Erythroblast (primary cell): ENCODE data around the gene MVD.

Experiments
- GATA1 ChIP-seq: IDR thresholded peaks from 2 replicates; pipeline ENCODE4 v1.6.1; 2011; ENCODE audit warnings: low read depth, mild to moderate bottlenecking, control low read depth, low read length, moderate library complexity
- POLR2A ChIP-seq: IDR thresholded peaks from 2 replicates; pipeline ENCODE4 v1.6.1; 2011; ENCODE audit warnings: mild to moderate bottlenecking, low read length

DNA sequence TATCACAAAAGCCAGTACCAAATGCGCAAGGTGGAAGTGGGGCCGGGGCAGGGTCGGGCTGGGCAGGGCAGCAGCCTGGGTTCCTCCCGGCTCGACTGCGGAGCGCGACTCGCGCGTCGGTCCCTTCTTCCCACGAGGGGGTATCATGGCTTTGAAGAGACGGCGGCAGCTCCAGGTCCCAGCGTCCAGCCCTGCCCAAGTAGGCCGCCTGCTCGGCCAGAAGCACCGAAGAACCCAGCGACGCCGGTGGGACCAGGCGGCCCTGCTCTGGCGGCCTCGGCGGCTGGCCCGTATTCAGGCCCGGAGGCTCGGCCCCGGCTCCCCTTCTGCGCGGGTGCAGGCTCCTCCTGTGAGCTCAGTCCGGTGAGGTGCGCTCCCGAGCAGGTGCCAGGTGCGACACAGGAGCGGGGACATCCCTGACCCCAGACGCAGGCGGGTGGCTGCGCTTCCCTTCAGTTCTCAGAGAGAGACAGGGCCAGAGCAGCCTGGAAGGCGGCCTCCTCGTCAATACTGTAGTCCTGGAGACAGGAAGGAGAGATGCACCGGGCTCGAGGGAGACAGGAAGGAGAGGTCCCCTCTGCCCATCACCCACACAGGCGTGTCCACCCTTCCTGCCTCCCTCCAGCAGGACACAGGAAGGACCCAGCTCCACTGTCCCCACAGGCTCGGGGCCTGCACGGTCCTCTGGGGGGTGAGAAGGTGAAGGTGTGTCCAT lies 34.4 kb upstream of the MVD start:
- no peak for TF ChIP-seq POLR2A
- TF ChIP-seq GATA1: no peak
